Thymus (tissue), 11 donors: Measurements from ENCODE around the gene ANGPT4. TPM values are rescaled to one million over a fixed set of nuclear protein-coding genes. Genes with fewer than 3 reads are reported as not detected.
A peak's percentile ranks its signal among the peaks of the same experiment; 100 is the strongest.

Experiments used
- DNase-seq, 9 donors: peaks; one replicate each; pipeline ENCODE4 v3.0.0-alpha.2; 2013; ENCODE audit warnings: low spot score in 9 of 9, low read depth in 6 of 9, missing footprints in 1 of 9
- H3K27ac ChIP-seq, 2 donors: one replicate each; pipeline ENCODE4 v1.5.1; 2013; ENCODE audit warnings: control low read depth in 1 of 2, low read depth in 1 of 2, low read length in 1 of 2, mild to moderate bottlenecking in 1 of 2, moderate library complexity in 1 of 2
- H3K27me3 ChIP-seq, 2 donors: one replicate each; pipeline ENCODE4 v1.5.1; 2013; ENCODE audit warnings: low read length in 1 of 2; ENCODE audit not compliant: control insufficient read depth in 2 of 2, insufficient read depth in 1 of 2
- H3K36me3 ChIP-seq, 2 donors: one replicate each; pipeline ENCODE4 v1.5.1; 2013; ENCODE audit warnings: low read length in 1 of 2, mild to moderate bottlenecking in 1 of 2, moderate library complexity in 1 of 2; ENCODE audit not compliant: control insufficient read depth in 2 of 2, insufficient read depth in 2 of 2
- H3K4me1 ChIP-seq, 2 donors: one replicate each; pipeline ENCODE4 v1.5.1; 2013; ENCODE audit warnings: low read length in 2 of 2; ENCODE audit not compliant: control insufficient read depth in 2 of 2, insufficient read depth in 2 of 2
- H3K4me3 ChIP-seq, 2 donors: one replicate each; pipeline ENCODE4 v1.5.1; 2013; ENCODE audit warnings: low read length in 2 of 2, control low read depth in 1 of 2, mild to moderate bottlenecking in 1 of 2
- H3K9me3 ChIP-seq, 2 donors: one replicate each; pipeline ENCODE4 v1.5.1; 2013; ENCODE audit warnings: low read length in 1 of 2, mild to moderate bottlenecking in 1 of 2; ENCODE audit not compliant: control insufficient read depth in 2 of 2, insufficient read depth in 1 of 2
- WGBS: extraction: QIAGEN DNeasy Blood & Tissue Kit; methylation state at CpG from one replicate; pipeline ENCODE4 v1.1.7; 2013; 5-methylcytosine and 5-hydroxymethylcytosine counted together
- polyA plus RNA-seq: library from polyadenylated mRNA; stranded (reverse); fragments of 200-250 nt; gene quantifications from one replicate; pipeline ENCODE4 v1.2.3, GENCODE V29; 2013
- total RNA-seq: library from RNA; stranded (reverse); fragments of 120-200 nt; gene quantifications from one replicate; pipeline ENCODE4 v1.2.4, GENCODE V29; 2013
- donor health status: healthy.

The ANGPT4 gene
- total and polyA plus RNA-seq, 2 donors: under 0.01 to 0.34 TPM

GRCh38 chr20:888057-888456 is 28.1 kb downstream of the ANGPT4 start:
- Histone ChIP-seq H3K4me1 (no peaks in the 10 kb centered on the region), H3K27me3 (peaks cover 5 to 25% of the 10 kb centered on the region in 2 donors), H3K4me3 (no peak overlapping the region), H3K9me3 (no peaks in the 10 kb centered on the region), H3K36me3 (no peaks in the 10 kb centered on the region), H3K27ac (no peak overlapping the region)
- WGBS: 94% methylated on average over 2 of the region's 2 CpGs
- DNase-seq: no peak

- Histone ChIP-seq H3K27me3 (peaks cover 5 to 25% of the 10 kb centered on the region in 2 donors), H3K9me3 (no peaks in the 10 kb centered on the region), H3K4me1 (no peaks in the 10 kb centered on the region), H3K36me3 (no peaks in the 10 kb centered on the region), H3K27ac (no peak overlapping the region), H3K4me3 (no peak overlapping the region)
- DNase-seq: no peak
- WGBS: 97% methylated on average over 2 of the region's 2 CpGs
These were observed 29.0 kb downstream of the ANGPT4 start for GRCh38 chr20:887137-887536.

GRCh38 chr20:884983-885952 is 30.9 kb downstream of the ANGPT4 start:
- Histone ChIP-seq H3K9me3 (no peaks in the 10 kb centered on the region), H3K36me3 (no peaks in the 10 kb centered on the region), H3K27ac (no peak overlapping the region), H3K4me3 (no peak overlapping the region), H3K4me1 (no peaks in the 10 kb centered on the region), H3K27me3 (peaks cover 5 to 23% of the 10 kb centered on the region in 2 donors)
- peak in 2 of 9 donors; percentile 10 to 14 for DNase-seq
- 18% methylated on average over 41 of the region's 41 CpGs for WGBS

GRCh38 chr20:881783-882144 is 34.4 kb downstream of the ANGPT4 start:
- H3K4me1 ChIP-seq: no peaks in the 10 kb centered on the region
- H3K4me3 ChIP-seq: no peak overlapping the region
- H3K27me3 ChIP-seq: peaks cover 5 to 25% of the 10 kb centered on the region in 2 donors
- no peak for DNase-seq
- no peaks in the 10 kb centered on the region for H3K36me3 ChIP-seq
- no peak overlapping the region for H3K27ac ChIP-seq
- no peaks in the 10 kb centered on the region for H3K9me3 ChIP-seq

GRCh38 chr20:881051-881782 is 34.9 kb downstream of the ANGPT4 start:
- H3K27ac ChIP-seq: no peak overlapping the region
- DNase-seq: no peak
- WGBS: 77% methylated on average over 10 of the region's 10 CpGs

GRCh38 chr20:879626-880025 is 36.5 kb downstream of the ANGPT4 start:
- H3K4me3 ChIP-seq: no peak overlapping the region
- H3K9me3 ChIP-seq: no peaks in the 10 kb centered on the region
- no peaks in the 10 kb centered on the region for H3K4me1 ChIP-seq
- 83% methylated on average over 4 of the region's 4 CpGs for WGBS
- DNase-seq: no peak
- H3K27me3 ChIP-seq: peaks cover 0 to 13% of the 10 kb centered on the region in 2 donors
- H3K27ac ChIP-seq: no peak overlapping the region
- H3K36me3 ChIP-seq: no peaks in the 10 kb centered on the region

More at GRCh38 chr20:881051-881782, 34.9 kb downstream of the ANGPT4 start:
- H3K27me3 ChIP-seq: peaks cover 5 to 25% of the 10 kb centered on the region in 2 donors
- no peak overlapping the region for H3K4me3 ChIP-seq
- H3K4me1 ChIP-seq: no peaks in the 10 kb centered on the region
- H3K36me3 ChIP-seq: no peaks in the 10 kb centered on the region
- no peaks in the 10 kb centered on the region for H3K9me3 ChIP-seq

- Histone ChIP-seq H3K36me3 (no peaks in the 10 kb centered on the region), H3K27me3 (peaks cover 0 to 5% of the 10 kb centered on the region in 2 donors), H3K4me1 (peaks cover 0 to under 1% of the 10 kb centered on the region in 2 donors), H3K27ac (no peak overlapping the region), H3K9me3 (no peaks in the 10 kb centered on the region), H3K4me3 (no peak overlapping the region)
- 67% methylated on average over 9 of the region's 9 CpGs for WGBS
- DNase-seq: peak in 8 of 9 donors; percentile 12 to 65 (median 36)
These were observed 37.4 kb downstream of the ANGPT4 start for GRCh38 chr20:878511-879307.

GRCh38 chr20:877814-878213 is 38.3 kb downstream of the ANGPT4 start:
- 93% methylated on average over 7 of the region's 7 CpGs for WGBS
- Histone ChIP-seq H3K4me3 (no peak overlapping the region), H3K4me1 (peaks cover 0 to 3% of the 10 kb centered on the region in 2 donors), H3K27ac (no peak overlapping the region), H3K9me3 (no peaks in the 10 kb centered on the region), H3K36me3 (no peaks in the 10 kb centered on the region), H3K27me3 (peaks cover 0 to 2% of the 10 kb centered on the region in 2 donors)
- DNase-seq: no peak
